ENCODE measurements around the gene SIGLEC8. TPM values are rescaled to one million over a fixed set of nuclear protein-coding genes. Genes with fewer than 3 reads are reported as not detected.
"Not testable (repeated sequence)": the region's sequence is repeated elsewhere in the genome, so short reads cannot be mapped to it uniquely, and the experiment has no call there.

Gene SIGLEC8
- total RNA-seq, 2 donors from 2014 or later, result not detected

GRCh38 chr19:51479531-51480331 lies 21.5 kb upstream of the SIGLEC8 start:
- ATAC-seq (peak; percentile 95 to 97), DNase-seq (ENCODE audit: low spot score in 2 of 2) (no peak)
- H3K9me3 Mint-ChIP-seq, result peaks cover 0 to 8% of the 10 kb centered on the region in 2 donors
- no peaks in the 10 kb centered on the region for H3K36me3 Mint-ChIP-seq
- H3K27ac Mint-ChIP-seq, result peak overlapping the region in 1 of 2 donors; percentile 45

- no peak for DNase-seq (ENCODE audit: low spot score in 2 of 2)
- no peaks in the 10 kb centered on the region for H3K36me3 Mint-ChIP-seq
- peak within 1 kb of the TSS in 1 of 2 donors; percentile 45 for H3K27ac Mint-ChIP-seq
- H3K9me3 Mint-ChIP-seq, result peaks cover 0 to 8% of the 10 kb centered on the region in 2 donors
- no peak for ATAC-seq
Observed at GRCh38 chr19:51478381-51479234, 20.4 kb upstream of the SIGLEC8 start, which contains the start of gene CEACAM18. Gene CEACAM18 (plus strand): TSS chr19:51478539.

GRCh38 chr19:51477344-51477743 lies 19.1 kb upstream of the SIGLEC8 start:
- Mint-ChIP-seq H3K27ac (no peak overlapping the region), H3K36me3 (no peaks in the 10 kb centered on the region), H3K9me3 (peaks cover 0 to 8% of the 10 kb centered on the region in 2 donors)
- ATAC-seq, result no peak
- no peak for DNase-seq (ENCODE audit: low spot score in 2 of 2)

- ATAC-seq (no peak), DNase-seq (ENCODE audit: low spot score in 2 of 2) (no peak)
- Mint-ChIP-seq H3K27ac (no peak overlapping the region), H3K36me3 (no peaks in the 10 kb centered on the region), H3K9me3 (peaks cover 0 to 8% of the 10 kb centered on the region in 2 donors)
Observed at GRCh38 chr19:51476164-51476563, 17.9 kb upstream of the SIGLEC8 start.

- Mint-ChIP-seq H3K36me3 (no peaks in the 10 kb centered on the region), H3K27ac (peak overlapping the region in 1 of 2 donors; percentile 37), H3K9me3 (no peaks in the 10 kb centered on the region)
- ATAC-seq (peak; percentile 79 to 86), DNase-seq (ENCODE audit: low spot score in 2 of 2) (peak; percentile 72 to 90)
Observed at GRCh38 chr19:51473009-51473707, 14.9 kb upstream of the SIGLEC8 start.

- peak overlapping the region in 1 of 2 donors; percentile 37 for H3K27ac Mint-ChIP-seq
- ATAC-seq (peak in 1 of 2 donors; percentile 22), DNase-seq (ENCODE audit: low spot score in 2 of 2) (no peak)
- H3K36me3 Mint-ChIP-seq, result no peaks in the 10 kb centered on the region
- no peaks in the 10 kb centered on the region for H3K9me3 Mint-ChIP-seq
Observed at GRCh38 chr19:51472607-51473006, 14.4 kb upstream of the SIGLEC8 start.

GRCh38 chr19:51471527-51471926 lies 13.3 kb upstream of the SIGLEC8 start:
- no peak for ATAC-seq
- no peak overlapping the region for H3K27ac Mint-ChIP-seq
- no peak for DNase-seq (ENCODE audit: low spot score in 2 of 2)
- no peaks in the 10 kb centered on the region for H3K9me3 Mint-ChIP-seq
- H3K36me3 Mint-ChIP-seq, result no peaks in the 10 kb centered on the region

GRCh38 chr19:51470966-51471365 lies 12.7 kb upstream of the SIGLEC8 start:
- DNase-seq (ENCODE audit: low spot score in 2 of 2) (no peak), ATAC-seq (no peak)
- no peak overlapping the region for H3K27ac Mint-ChIP-seq
- H3K9me3 Mint-ChIP-seq, result no peaks in the 10 kb centered on the region
- no peaks in the 10 kb centered on the region for H3K36me3 Mint-ChIP-seq

- no peak for ATAC-seq
- no peak for DNase-seq (ENCODE audit: low spot score in 2 of 2)
- Mint-ChIP-seq H3K27ac (no peak overlapping the region), H3K9me3 (no peaks in the 10 kb centered on the region), H3K36me3 (no peaks in the 10 kb centered on the region)
Observed at GRCh38 chr19:51469629-51470028, 11.4 kb upstream of the SIGLEC8 start.

GRCh38 chr19:51469162-51469561 lies 10.9 kb upstream of the SIGLEC8 start:
- DNase-seq (ENCODE audit: low spot score in 2 of 2) (no peak), ATAC-seq (no peak)
- no peak overlapping the region for H3K27ac Mint-ChIP-seq
- H3K36me3 Mint-ChIP-seq, result no peaks in the 10 kb centered on the region
- no peaks in the 10 kb centered on the region for H3K9me3 Mint-ChIP-seq

- Mint-ChIP-seq H3K36me3 (no peaks in the 10 kb centered on the region), H3K27ac (no peak overlapping the region), H3K9me3 (no peaks in the 10 kb centered on the region)
- DNase-seq (ENCODE audit: low spot score in 2 of 2), result no peak
- ATAC-seq, result no peak
Observed at GRCh38 chr19:51468545-51468920, 10.3 kb upstream of the SIGLEC8 start.

- ATAC-seq (no peak), DNase-seq (ENCODE audit: low spot score in 2 of 2) (no peak)
- no peak overlapping the region for H3K27ac Mint-ChIP-seq
- H3K9me3 Mint-ChIP-seq, result no peaks in the 10 kb centered on the region
- no peaks in the 10 kb centered on the region for H3K36me3 Mint-ChIP-seq
Observed at GRCh38 chr19:51467864-51468544, 9.8 kb upstream of the SIGLEC8 start.

GRCh38 chr19:51466723-51467122 lies 8.5 kb upstream of the SIGLEC8 start:
- H3K36me3 Mint-ChIP-seq, result no peaks in the 10 kb centered on the region
- ATAC-seq (no peak), DNase-seq (ENCODE audit: low spot score in 2 of 2) (no peak)
- H3K9me3 Mint-ChIP-seq, result no peaks in the 10 kb centered on the region
- H3K27ac Mint-ChIP-seq, result no peak overlapping the region

- peak; percentile 20 to 48 for ATAC-seq
- not testable (repeated sequence) for DNase-seq (ENCODE audit: low spot score in 2 of 2); H3K27ac Mint-ChIP-seq
Observed at GRCh38 chr19:51463976-51464581, 5.8 kb upstream of the SIGLEC8 start.

GRCh38 chr19:51462681-51463080 lies 4.4 kb upstream of the SIGLEC8 start:
- ATAC-seq (no peak), DNase-seq (ENCODE audit: low spot score in 2 of 2) (no peak)
- Mint-ChIP-seq H3K9me3 (no peaks in the 10 kb centered on the region), H3K36me3 (no peaks in the 10 kb centered on the region), H3K27ac (no peak overlapping the region)

More at GRCh38 chr19:51463976-51464581, 5.8 kb upstream of the SIGLEC8 start:
- H3K9me3 Mint-ChIP-seq, H3K36me3 Mint-ChIP-seq: not testable (repeated sequence)

- Mint-ChIP-seq H3K9me3 (no peaks in the 10 kb centered on the region), H3K27ac (no peak overlapping the region)
Observed at GRCh38 chr19:51462276-51462675, 4.0 kb upstream of the SIGLEC8 start.

More at GRCh38 chr19:51462276-51462675, 4.0 kb upstream of the SIGLEC8 start:
- ATAC-seq, result no peak
- no peaks in the 10 kb centered on the region for H3K36me3 Mint-ChIP-seq
- DNase-seq (ENCODE audit: low spot score in 2 of 2), result no peak
